ENCODE measurements around the gene OR9Q1.

OR9Q1 gene

GRCh38 chr11:58039589-58039988 is 15.9 kb downstream of the OR9Q1 start (continued):
- no peak for TF ChIP-seq ZNF24 (tag by site-specific recombination; IDR thresholded peaks at IDR 0.05)
- no peak for TF ChIP-seq SCRT1 (tag by site-specific recombination; IDR thresholded peaks at IDR 0.05; ENCODE audit: borderline replicate concordance)
- no peak for TF ChIP-seq ZNF394 (tag by site-specific recombination; IDR thresholded peaks at IDR 0.05; ENCODE audit: borderline replicate concordance)
- TF ChIP-seq ZNF626 (tag by site-specific recombination; IDR thresholded peaks at IDR 0.05), result no peak
- no peak for TF ChIP-seq ZBTB48 (tag by site-specific recombination; IDR thresholded peaks at IDR 0.05)
- TF ChIP-seq ZBTB7A (tag by site-specific recombination; IDR thresholded peaks at IDR 0.05; ENCODE audit: low read depth), result no peak
- no peak for TF ChIP-seq ZNF311 (tag by site-specific recombination; IDR thresholded peaks at IDR 0.05; ENCODE audit: borderline replicate concordance)

- CTCF ChIA-PET, result no interaction called here
- H3K36me3 ChIP-seq (ENCODE audit: control insufficient read depth in 2 of 2, insufficient read depth in 1 of 2, low read length in 2 of 2), result no peaks in the 10 kb centered on the region
- TF ChIP-seq PATZ1 (tag by site-specific recombination; IDR thresholded peaks at IDR 0.05) (no peak), KLF9 (tag by site-specific recombination; IDR thresholded peaks at IDR 0.05; ENCODE audit: low read depth) (no peak), ZBTB26 (tag by site-specific recombination; optimal IDR thresholded peaks at IDR 0.05) (no peak), ZNF26 (tag by site-specific recombination; IDR thresholded peaks at IDR 0.05) (no peak), ZNF335 (tag by site-specific recombination; conservative IDR thresholded peaks at IDR 0.05) (no peak), WT1 (tag by site-specific recombination; IDR thresholded peaks at IDR 0.05) (no peak), ZNF423 (tag by site-specific recombination; IDR thresholded peaks at IDR 0.05) (no peak), PRDM4 (tag by site-specific recombination; IDR thresholded peaks at IDR 0.05) (no peak), ZNF114 (tag by site-specific recombination; IDR thresholded peaks at IDR 0.05) (no peak), EGR2 (tag by site-specific recombination; IDR thresholded peaks at IDR 0.05; ENCODE audit: low read depth) (no peak), PRDM2 (tag by site-specific recombination; IDR thresholded peaks at IDR 0.05; ENCODE audit: borderline replicate concordance) (no peak), ZNF785 (tag by site-specific recombination; IDR thresholded peaks at IDR 0.05) (no peak), BCL11A (tag by site-specific recombination; IDR thresholded peaks at IDR 0.05; ENCODE audit: low read depth) (no peak), ZXDB (tag by site-specific recombination; IDR thresholded peaks at IDR 0.05) (no peak), ZNF155 (tag by site-specific recombination; IDR thresholded peaks at IDR 0.05) (no peak), ZNF2 (tag by site-specific recombination; IDR thresholded peaks at IDR 0.05) (no peak), ZSCAN23 (tag by site-specific recombination; IDR thresholded peaks at IDR 0.05) (no peak), ZNF530 (tag by site-specific recombination; IDR thresholded peaks at IDR 0.05; ENCODE audit: low read depth) (no peak)
- H3K4me3 ChIP-seq (ENCODE audit: low read depth, low read length), result no peak overlapping the region
- no peaks in the 10 kb centered on the region for H3K9me3 ChIP-seq (ENCODE audit: control insufficient read depth, insufficient read depth, low read depth, low read length)
- POLR2A ChIA-PET, result no interaction called here
- no peaks in the 10 kb centered on the region for H3K4me1 ChIP-seq (ENCODE audit: control insufficient read depth, insufficient read depth, low read length)
- no peak overlapping the region for H3K27ac ChIP-seq (ENCODE audit: extremely low read depth, low read depth, low read length)
Measured at GRCh38 chr11:58043379-58043778, 19.7 kb downstream of the OR9Q1 start.
